H1 (cell line): Measurements from ENCODE around the gene NET1. TPM values are rescaled to one million over a fixed set of nuclear protein-coding genes. Genes with fewer than 3 reads are reported as not detected.

Experiments used
- CTCF ChIA-PET: fragments of 300-600 bp; sonication (Branson Sonifier 250); formaldehyde crosslinking; loops from one replicate; lab custom pipeline; 2021; ENCODE audit not compliant: partially characterized antibody; lab: Charles Lee
- POLR2A ChIA-PET: fragments of 300-600 bp; sonication (Branson Sonifier 250); formaldehyde crosslinking; loops from one replicate; lab custom pipeline; 2021; ENCODE audit warnings: inconsistent platforms; ENCODE audit not compliant: partially characterized antibody; lab: Charles Lee
- DNase-seq, 2 experiments: peaks; one replicate each; pipeline versions ENCODE4 v3.0.0 to v3.0.0-alpha.2; 2010 to 2022; ENCODE audit warnings: low spot score in 2 of 2, low read depth in 1 of 2, mixed read lengths in 1 of 2
- FAIRE-seq: peaks from 2 replicates; lab custom pipeline; 2011; peaks lifted over from hg19 to GRCh38; lab: Jason Lieb, UNC
- H2AFZ ChIP-seq: 2 replicates; pipeline ENCODE4 v1.8.1; 2012; ENCODE audit warnings: low read length, inconsistent platforms
- H2AK5ac ChIP-seq: 2 replicates; pipeline ENCODE4 v1.6.1; 2013; ENCODE audit warnings: low read depth, low read length
- H2BK120ac ChIP-seq: replicated peaks from 2 replicates; pipeline ENCODE3; 2013; ENCODE audit warnings: low read depth, low read length, inconsistent platforms
- H2BK12ac ChIP-seq: 2 replicates; pipeline ENCODE4 v1.6.1; 2013; ENCODE audit warnings: low read depth, low read length
- H2BK15ac ChIP-seq: 2 replicates; pipeline ENCODE4 v1.6.1; 2013; ENCODE audit warnings: low read length
- H2BK20ac ChIP-seq: 2 replicates; pipeline ENCODE4 v1.6.1; 2013; ENCODE audit warnings: low read length
- H2BK5ac ChIP-seq: 2 replicates; pipeline ENCODE4 v1.6.1; 2013; ENCODE audit warnings: low read depth, low read length
- H3K14ac ChIP-seq: 2 replicates; pipeline ENCODE4 v1.6.1; 2013; ENCODE audit warnings: inconsistent platforms; ENCODE audit not compliant: insufficient read length
- H3K18ac ChIP-seq: 2 replicates; pipeline ENCODE4 v1.6.1; 2013; ENCODE audit warnings: low read length; ENCODE audit errors: extremely low read depth
- H3K23ac ChIP-seq: 2 replicates; pipeline ENCODE4 v1.6.1; 2013; ENCODE audit warnings: inconsistent platforms; ENCODE audit not compliant: insufficient read length
- H3K23me2 ChIP-seq: 2 replicates; pipeline ENCODE4 v1.6.1; 2013; ENCODE audit warnings: low read depth, low read length
- H3K27ac ChIP-seq: 2 replicates; pipeline ENCODE4 v1.6.1; 2011; ENCODE audit warnings: low read depth, low read length, inconsistent platforms
- H3K27me3 ChIP-seq, 4 experiments: replicated peaks in 1 of 4; 1 replicate in 1 of 4; 2 replicates in 3 of 4; pipeline versions ENCODE4 v1.6.1 to v1.8.1; 2011 to 2013; ENCODE audit warnings: low read length in 3 of 4, mild to moderate bottlenecking in 3 of 4, inconsistent platforms in 2 of 4, mixed read lengths in 2 of 4, moderate library complexity in 1 of 4; ENCODE audit not compliant: control insufficient read depth in 3 of 4, insufficient read depth in 3 of 4; ENCODE audit errors: extremely low read depth in 1 of 4
- H3K36me3 ChIP-seq, 4 experiments: 2 replicates each; pipeline versions ENCODE4 v1.6.1 to v1.8.1; 2011 to 2013; ENCODE audit warnings: mild to moderate bottlenecking in 4 of 4, low read length in 3 of 4, moderate library complexity in 2 of 4, control low read depth in 1 of 4, inconsistent platforms in 1 of 4; ENCODE audit not compliant: insufficient read depth in 4 of 4, control insufficient read depth in 2 of 4
- H3K4ac ChIP-seq: replicated peaks from 2 replicates; pipeline ENCODE3; 2013; ENCODE audit warnings: low read length, low read depth, mixed read lengths, inconsistent platforms; ENCODE audit not compliant: insufficient read length
- H3K4me1 ChIP-seq, 4 experiments: replicated peaks in 1 of 4; 1 replicate in 1 of 4; 2 replicates in 3 of 4; pipeline versions ENCODE4 v1.6.1 to v1.8.1; 2011 to 2013; ENCODE audit warnings: low read length in 3 of 4, inconsistent platforms in 2 of 4, mixed read lengths in 1 of 4; ENCODE audit not compliant: insufficient read depth in 4 of 4, control insufficient read depth in 3 of 4
- H3K4me2 ChIP-seq, 2 experiments: 2 replicates each; pipeline versions ENCODE4 v1.6.1 to v1.8.1; 2011 to 2013; ENCODE audit warnings: low read depth in 2 of 2, low read length in 2 of 2, control low read depth in 1 of 2, inconsistent platforms in 1 of 2, mild to moderate bottlenecking in 1 of 2; ENCODE audit not compliant: insufficient read depth in 1 of 2
- H3K4me3 ChIP-seq, 4 experiments: fragments of 200-600, 300-600 bp in 1 of 4; sonication (generic), shearing (Covaris generic), sonication (Bioruptor Twin) in 1 of 4; 2 replicates each; pipeline versions ENCODE4 v1.5.1 to v1.8.1; 2011 to 2016; ENCODE audit warnings: low read length in 4 of 4, low read depth in 3 of 4, control low read depth in 2 of 4, inconsistent platforms in 2 of 4, mild to moderate bottlenecking in 2 of 4, mixed read lengths in 1 of 4, moderate library complexity in 1 of 4; ENCODE audit not compliant: insufficient read depth in 2 of 4; ENCODE audit errors: extremely low read depth in 1 of 4
- H3K56ac ChIP-seq: replicated peaks from 2 replicates; pipeline ENCODE3; 2013; ENCODE audit warnings: low read depth, mild to moderate bottlenecking, mixed read lengths, low read length, inconsistent platforms; ENCODE audit not compliant: insufficient read length
- H3K79me1 ChIP-seq: 2 replicates; pipeline ENCODE4 v1.6.1; 2013; ENCODE audit warnings: low read depth, low read length, control low read depth
- H3K79me2 ChIP-seq, 2 experiments: 2 replicates each; pipeline versions ENCODE4 v1.6.1 to v1.8.1; 2012 to 2013; ENCODE audit warnings: low read length in 2 of 2, mild to moderate bottlenecking in 2 of 2, inconsistent platforms in 1 of 2; ENCODE audit not compliant: insufficient read depth in 2 of 2, control insufficient read depth in 1 of 2
- H3K9ac ChIP-seq, 4 experiments: replicated peaks in 1 of 4; 1 replicate in 1 of 4; 2 replicates in 3 of 4; pipeline versions ENCODE4 v1.6.1 to v1.8.1; 2011 to 2013; ENCODE audit warnings: low read depth in 3 of 4, low read length in 3 of 4, control low read depth in 2 of 4, mild to moderate bottlenecking in 2 of 4, moderate library complexity in 2 of 4, inconsistent platforms in 1 of 4; ENCODE audit errors: extremely low read depth in 1 of 4
- H3K9me3 ChIP-seq, 2 experiments: 2 replicates each; pipeline versions ENCODE4 v1.6.1 to v1.8.1; 2012 to 2013; ENCODE audit warnings: mild to moderate bottlenecking in 2 of 2, moderate library complexity in 2 of 2, control low read depth in 1 of 2, inconsistent platforms in 1 of 2, low read depth in 1 of 2, low read length in 1 of 2, mixed read lengths in 1 of 2; ENCODE audit not compliant: insufficient read depth in 2 of 2
- H4K20me1 ChIP-seq, 2 experiments: replicated peaks in 1 of 2; 2 replicates each; pipeline versions ENCODE3 to v1.8.1; 2011 to 2013; ENCODE audit warnings: inconsistent platforms in 2 of 2, low read length in 2 of 2, mild to moderate bottlenecking in 1 of 2; ENCODE audit not compliant: insufficient read depth in 2 of 2, control insufficient read depth in 1 of 2
- H4K5ac ChIP-seq: 2 replicates; pipeline ENCODE4 v1.6.1; 2013; ENCODE audit warnings: low read length, low read depth, mixed read lengths, inconsistent platforms; ENCODE audit not compliant: insufficient read length
- H4K8ac ChIP-seq: 2 replicates; pipeline ENCODE4 v1.8.0; 2013; ENCODE audit warnings: mild to moderate bottlenecking, moderate library complexity, low read length, inconsistent platforms; ENCODE audit not compliant: insufficient read depth; ENCODE audit errors: extremely low read depth
- H4K91ac ChIP-seq: replicated peaks from 2 replicates; pipeline ENCODE3; 2013; ENCODE audit warnings: low read length, mixed read lengths, inconsistent platforms; ENCODE audit not compliant: insufficient read length
- CREB1 ChIP-seq: IDR thresholded peaks from 2 replicates; pipeline ENCODE4 v1.6.1; 2012; ENCODE audit warnings: inconsistent platforms
- EZH2 ChIP-seq: fragments of 200-600 bp; sonication (generic); IDR thresholded peaks from 2 replicates; pipeline ENCODE4 v1.7.1; 2012; ENCODE audit warnings: low read depth, mild to moderate bottlenecking, moderate library complexity, low read length, inconsistent platforms; ENCODE audit not compliant: severe bottlenecking
- MAFK ChIP-seq: IDR thresholded peaks from 2 replicates; pipeline ENCODE4 v1.6.1; 2012; ENCODE audit warnings: low read depth, mild to moderate bottlenecking, improper control_type of control experiment, low read length
- NRF1 ChIP-seq: IDR thresholded peaks from 2 replicates; pipeline ENCODE4 v1.6.1; 2011; ENCODE audit warnings: mild to moderate bottlenecking, low read depth, low read length, improper control_type of control experiment
- POLR2A ChIP-seq, 2 experiments: IDR thresholded peaks; 1 replicate in 1 of 2; 2 replicates in 1 of 2; pipeline ENCODE4 v1.6.1; 2011; ENCODE audit warnings: low read depth in 2 of 2, low read length in 2 of 2, mild to moderate bottlenecking in 2 of 2; ENCODE audit errors: control extremely low read depth in 1 of 2
- RNF2 ChIP-seq: fragments of 200-900, 300-1000 bp; sonication (generic); IDR thresholded peaks from 2 replicates; pipeline ENCODE4 v1.7.1; 2016; ENCODE audit warnings: borderline replicate concordance, low read depth, mild to moderate bottlenecking, antibody characterized with exemption, low read length; ENCODE audit not compliant: poor library complexity, severe bottlenecking; ENCODE audit errors: missing control alignments
- SP4 ChIP-seq: IDR thresholded peaks from 2 replicates; pipeline ENCODE4 v1.6.1; 2012; ENCODE audit warnings: low read length, inconsistent platforms
- TAF1 ChIP-seq: IDR thresholded peaks from 2 replicates; pipeline ENCODE4 v1.6.1; 2011; ENCODE audit warnings: mild to moderate bottlenecking, low read depth, low read length
- YY1 ChIP-seq: IDR thresholded peaks from 2 replicates; pipeline ENCODE4 v1.6.1; 2011; ENCODE audit warnings: low read depth, mild to moderate bottlenecking, low read length
- WGBS, 2 experiments: shearing (Covaris generic) in 1 of 2; methylation state at CpG; one replicate each; pipeline versions ENCODE4 v1.1.6 to v1.1.7; 2013 to 2015; ENCODE audit warnings: low lambda C conversion rate in 2 of 2, mixed read lengths in 2 of 2, inconsistent platforms in 1 of 2, low coverage in 1 of 2, missing lambda C conversion rate in 1 of 2; ENCODE audit not compliant: insufficient replicate concordance in 2 of 2, insufficient coverage in 1 of 2, insufficient read length in 1 of 2; ENCODE audit errors: extremely low coverage in 1 of 2, missing lambda C conversion rate in 1 of 2; 5-methylcytosine and 5-hydroxymethylcytosine counted together
- polyA plus RNA-seq, 7 experiments: library from polyadenylated mRNA; depleted of rRNA in 3 of 7; stranded (reverse) in 5 of 7; unstranded in 2 of 7; fragments of >200 nt in 5 of 7; fragments of 200-250 nt in 2 of 7; gene quantifications; 1 replicate in 5 of 7; 2 replicates in 1 of 7; 4 replicates in 1 of 7; pipeline versions ENCODE4 v1.2.1 to v1.2.3, GENCODE V29; 2011 to 2013; ENCODE audit warnings: missing spikeins in 2 of 7, mixed read lengths in 2 of 7
- total RNA-seq: library from RNA; stranded (reverse); fragmentation: NEBNext Ultra II Directional; extraction: Animal tissue kit (Norgen Biotek cat#: 25700); gene quantifications from 2 replicates; pipeline ENCODE4 v1.2.1, GENCODE V29; 2021
- TF ChIP-seq, protein P1 (sequence below): IDR thresholded peaks from 2 replicates; pipeline ENCODE4 v1.6.1; 2012; ENCODE audit warnings: low read length, inconsistent platforms

NET1 gene
- total and polyA plus RNA-seq, 2 of the 8 experiments (the other 6 are each of a cell fraction or from before 2014, with no cell fraction given) = 21.5 to 117 TPM

DNA sequence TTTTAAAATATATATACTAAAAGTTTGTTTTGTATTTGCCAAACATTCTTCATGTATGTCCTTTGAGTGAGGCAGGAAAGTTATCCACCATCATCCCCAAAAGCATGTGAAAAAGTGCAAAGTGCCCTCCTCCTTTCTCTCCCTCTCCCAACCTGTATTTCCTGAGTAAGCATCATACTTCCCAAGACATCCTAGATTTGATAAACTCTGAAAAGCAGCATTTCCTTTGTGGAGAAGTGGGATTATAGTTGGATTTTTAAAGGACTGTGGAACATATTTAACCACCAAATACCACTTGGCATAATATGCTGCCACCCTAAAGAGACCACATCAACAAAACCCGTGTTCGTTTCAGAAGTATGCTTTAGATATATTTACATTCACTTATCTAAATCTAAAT, 36.9 kb downstream of the NET1 start:
- H3K4me2 ChIP-seq = peak overlapping the region in 1 of 2 experiments; percentile 15; a peak in 2 of 4 replicates
- WGBS, 2 experiments = 95% methylated on average over 2 of the region's 2 CpGs; no CpG with 5 or more reads in 1 of the 2 experiments
- no peak overlapping the region for H4K8ac ChIP-seq
- H3K27me3 ChIP-seq = no peaks in the 10 kb centered on the region
- no peak overlapping the region for H3K23ac ChIP-seq
- no peak overlapping the region for H2AFZ ChIP-seq
- peaks cover 0 to 47% of the 10 kb centered on the region in 2 experiments; a peak in 3 of 4 replicates for H3K79me2 ChIP-seq
- H3K4ac ChIP-seq = no peak overlapping the region
- H2BK15ac ChIP-seq = no peak overlapping the region
- peak overlapping the region in 1 of 4 experiments; percentile 22; a peak in 1 of 8 replicates for H3K4me3 ChIP-seq
- FAIRE-seq (no peak), DNase-seq (no peak)
- peaks cover 2 to 3% (median 2%) of the 10 kb centered on the region in 4 experiments; a peak in 4 of 7 replicates for H3K4me1 ChIP-seq
- no peaks in the 10 kb centered on the region for H3K79me1 ChIP-seq
- no peak overlapping the region for H2BK20ac ChIP-seq
- no peak overlapping the region for H3K56ac ChIP-seq
- CTCF ChIA-PET = no interaction called here
- H4K20me1 ChIP-seq = no peaks in the 10 kb centered on the region
- peaks cover 2% of the 10 kb centered on the region; the same call in 1 of the 2 replicates for H3K23me2 ChIP-seq
- no peak overlapping the region for H4K5ac ChIP-seq
- H3K9ac ChIP-seq = no peak overlapping the region
- H2BK120ac ChIP-seq = no peak overlapping the region
- H3K27ac ChIP-seq = no peak overlapping the region
- H3K14ac ChIP-seq = no peak overlapping the region
- POLR2A ChIA-PET = no interaction called here
- H3K18ac ChIP-seq = no peak overlapping the region
- peaks cover 8 to 25% (median 20%) of the 10 kb centered on the region in 4 experiments for H3K36me3 ChIP-seq
- H2BK5ac ChIP-seq = no peak overlapping the region
- H2AK5ac ChIP-seq = no peak overlapping the region
- no peak overlapping the region for H4K91ac ChIP-seq
- H2BK12ac ChIP-seq = no peak overlapping the region
- no peaks in the 10 kb centered on the region for H3K9me3 ChIP-seq
- TF ChIP-seq CREB1 (no peak), RNF2 (no peak), SP4 (no peak), YY1 (no peak), TAF1 (no peak), POLR2A (IDR thresholded peaks at IDR 0.05; ENCODE audit: control extremely low read depth in 1 of 2, low read depth in 2 of 2, low read length in 2 of 2) (no peak), NRF1 (no peak), EZH2 (no peak), MAFK (no peak)
- TF ChIP-seq, protein P1, sequence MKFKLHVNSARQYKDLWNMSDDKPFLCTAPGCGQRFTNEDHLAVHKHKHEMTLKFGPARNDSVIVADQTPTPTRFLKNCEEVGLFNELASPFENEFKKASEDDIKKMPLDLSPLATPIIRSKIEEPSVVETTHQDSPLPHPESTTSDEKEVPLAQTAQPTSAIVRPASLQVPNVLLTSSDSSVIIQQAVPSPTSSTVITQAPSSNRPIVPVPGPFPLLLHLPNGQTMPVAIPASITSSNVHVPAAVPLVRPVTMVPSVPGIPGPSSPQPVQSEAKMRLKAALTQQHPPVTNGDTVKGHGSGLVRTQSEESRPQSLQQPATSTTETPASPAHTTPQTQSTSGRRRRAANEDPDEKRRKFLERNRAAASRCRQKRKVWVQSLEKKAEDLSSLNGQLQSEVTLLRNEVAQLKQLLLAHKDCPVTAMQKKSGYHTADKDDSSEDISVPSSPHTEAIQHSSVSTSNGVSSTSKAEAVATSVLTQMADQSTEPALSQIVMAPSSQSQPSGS = no peak
